ENCODE data around the gene ORC3. TPM values are rescaled to one million over a fixed set of nuclear protein-coding genes. Genes with fewer than 3 reads are reported as not detected.

The ORC3 gene
- total and polyA plus RNA-seq, 10 of the 15 experiments (the other 5 are each of a cell fraction or from before 2014, with no cell fraction given): 27.2 to 76.3 (median 54.6) TPM

DNA sequence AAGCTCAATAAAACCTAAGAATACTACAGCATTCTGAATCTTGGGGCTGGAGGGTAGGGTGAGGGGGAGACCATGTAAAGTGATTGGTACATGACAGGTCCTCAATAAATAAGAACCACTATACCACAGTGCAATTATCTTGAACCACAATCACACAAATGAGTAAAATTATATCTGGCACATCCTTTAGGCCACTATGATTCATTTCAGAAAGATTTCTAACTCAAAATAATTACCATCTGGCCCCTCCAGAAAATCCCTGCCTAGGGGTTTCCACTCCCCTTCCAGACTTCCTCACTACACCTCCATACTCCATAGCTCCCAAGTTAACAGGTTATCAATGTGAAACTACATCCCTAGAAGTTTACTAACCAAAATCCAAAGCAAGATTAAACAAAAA is 92.4 kb downstream of the ORC3 start (continued):
- TF ChIP-seq SREBF1 (IDR thresholded peaks at IDR 0.05; ENCODE audit: low read length): no peak
- no peak for TF ChIP-seq POLR2A (IDR thresholded peaks at IDR 0.05; ENCODE audit: low read depth, low read length)
- TF ChIP-seq, protein P1, sequence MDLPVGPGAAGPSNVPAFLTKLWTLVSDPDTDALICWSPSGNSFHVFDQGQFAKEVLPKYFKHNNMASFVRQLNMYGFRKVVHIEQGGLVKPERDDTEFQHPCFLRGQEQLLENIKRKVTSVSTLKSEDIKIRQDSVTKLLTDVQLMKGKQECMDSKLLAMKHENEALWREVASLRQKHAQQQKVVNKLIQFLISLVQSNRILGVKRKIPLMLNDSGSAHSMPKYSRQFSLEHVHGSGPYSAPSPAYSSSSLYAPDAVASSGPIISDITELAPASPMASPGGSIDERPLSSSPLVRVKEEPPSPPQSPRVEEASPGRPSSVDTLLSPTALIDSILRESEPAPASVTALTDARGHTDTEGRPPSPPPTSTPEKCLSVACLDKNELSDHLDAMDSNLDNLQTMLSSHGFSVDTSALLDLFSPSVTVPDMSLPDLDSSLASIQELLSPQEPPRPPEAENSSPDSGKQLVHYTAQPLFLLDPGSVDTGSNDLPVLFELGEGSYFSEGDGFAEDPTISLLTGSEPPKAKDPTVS (IDR thresholded peaks at IDR 0.05; ENCODE audit: low read depth, low read length): no peak
- TF ChIP-seq, protein P2, sequence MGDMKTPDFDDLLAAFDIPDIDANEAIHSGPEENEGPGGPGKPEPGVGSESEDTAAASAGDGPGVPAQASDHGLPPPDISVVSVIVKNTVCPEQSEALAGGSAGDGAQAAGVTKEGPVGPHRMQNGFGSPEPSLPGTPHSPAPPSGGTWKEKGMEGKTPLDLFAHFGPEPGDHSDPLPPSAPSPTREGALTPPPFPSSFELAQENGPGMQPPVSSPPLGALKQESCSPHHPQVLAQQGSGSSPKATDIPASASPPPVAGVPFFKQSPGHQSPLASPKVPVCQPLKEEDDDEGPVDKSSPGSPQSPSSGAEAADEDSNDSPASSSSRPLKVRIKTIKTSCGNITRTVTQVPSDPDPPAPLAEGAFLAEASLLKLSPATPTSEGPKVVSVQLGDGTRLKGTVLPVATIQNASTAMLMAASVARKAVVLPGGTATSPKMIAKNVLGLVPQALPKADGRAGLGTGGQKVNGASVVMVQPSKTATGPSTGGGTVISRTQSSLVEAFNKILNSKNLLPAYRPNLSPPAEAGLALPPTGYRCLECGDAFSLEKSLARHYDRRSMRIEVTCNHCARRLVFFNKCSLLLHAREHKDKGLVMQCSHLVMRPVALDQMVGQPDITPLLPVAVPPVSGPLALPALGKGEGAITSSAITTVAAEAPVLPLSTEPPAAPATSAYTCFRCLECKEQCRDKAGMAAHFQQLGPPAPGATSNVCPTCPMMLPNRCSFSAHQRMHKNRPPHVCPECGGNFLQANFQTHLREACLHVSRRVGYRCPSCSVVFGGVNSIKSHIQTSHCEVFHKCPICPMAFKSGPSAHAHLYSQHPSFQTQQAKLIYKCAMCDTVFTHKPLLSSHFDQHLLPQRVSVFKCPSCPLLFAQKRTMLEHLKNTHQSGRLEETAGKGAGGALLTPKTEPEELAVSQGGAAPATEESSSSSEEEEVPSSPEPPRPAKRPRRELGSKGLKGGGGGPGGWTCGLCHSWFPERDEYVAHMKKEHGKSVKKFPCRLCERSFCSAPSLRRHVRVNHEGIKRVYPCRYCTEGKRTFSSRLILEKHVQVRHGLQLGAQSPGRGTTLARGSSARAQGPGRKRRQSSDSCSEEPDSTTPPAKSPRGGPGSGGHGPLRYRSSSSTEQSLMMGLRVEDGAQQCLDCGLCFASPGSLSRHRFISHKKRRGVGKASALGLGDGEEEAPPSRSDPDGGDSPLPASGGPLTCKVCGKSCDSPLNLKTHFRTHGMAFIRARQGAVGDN (IDR thresholded peaks at IDR 0.05): no peak
- no peak for TF ChIP-seq ZBTB4 (CRISPR knock-in tag; IDR thresholded peaks at IDR 0.05)
- TF ChIP-seq CHD4 (IDR thresholded peaks at IDR 0.05): no peak
- TF ChIP-seq, protein P3, sequence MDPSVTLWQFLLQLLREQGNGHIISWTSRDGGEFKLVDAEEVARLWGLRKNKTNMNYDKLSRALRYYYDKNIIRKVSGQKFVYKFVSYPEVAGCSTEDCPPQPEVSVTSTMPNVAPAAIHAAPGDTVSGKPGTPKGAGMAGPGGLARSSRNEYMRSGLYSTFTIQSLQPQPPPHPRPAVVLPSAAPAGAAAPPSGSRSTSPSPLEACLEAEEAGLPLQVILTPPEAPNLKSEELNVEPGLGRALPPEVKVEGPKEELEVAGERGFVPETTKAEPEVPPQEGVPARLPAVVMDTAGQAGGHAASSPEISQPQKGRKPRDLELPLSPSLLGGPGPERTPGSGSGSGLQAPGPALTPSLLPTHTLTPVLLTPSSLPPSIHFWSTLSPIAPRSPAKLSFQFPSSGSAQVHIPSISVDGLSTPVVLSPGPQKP (IDR thresholded peaks at IDR 0.05; ENCODE audit: low read depth, low read length): no peak
- TF ChIP-seq FOXK2 (IDR thresholded peaks at IDR 0.05): no peak
- TF ChIP-seq NFXL1 (IDR thresholded peaks at IDR 0.05; ENCODE audit: borderline replicate concordance): no peak
- TF ChIP-seq IRF3 (IDR thresholded peaks at IDR 0.05): no peak
- no peak for TF ChIP-seq SUZ12 (IDR thresholded peaks at IDR 0.05; ENCODE audit: unreplicated experiment)
- TF ChIP-seq FOXM1 (IDR thresholded peaks at IDR 0.05; ENCODE audit: low read depth, low read length): peak; percentile 82
- 0 out of 2 replicates have a peak, but pooled peaks have one; percentile 30 for TF ChIP-seq ZBED1 (IDR thresholded peaks at IDR 0.05; ENCODE audit: borderline replicate concordance)
- peak; percentile 88; the same call in 1 of the 2 replicates for TF ChIP-seq NFIC (IDR thresholded peaks at IDR 0.05; ENCODE audit: low read depth, low read length)
- TF ChIP-seq, protein P4, sequence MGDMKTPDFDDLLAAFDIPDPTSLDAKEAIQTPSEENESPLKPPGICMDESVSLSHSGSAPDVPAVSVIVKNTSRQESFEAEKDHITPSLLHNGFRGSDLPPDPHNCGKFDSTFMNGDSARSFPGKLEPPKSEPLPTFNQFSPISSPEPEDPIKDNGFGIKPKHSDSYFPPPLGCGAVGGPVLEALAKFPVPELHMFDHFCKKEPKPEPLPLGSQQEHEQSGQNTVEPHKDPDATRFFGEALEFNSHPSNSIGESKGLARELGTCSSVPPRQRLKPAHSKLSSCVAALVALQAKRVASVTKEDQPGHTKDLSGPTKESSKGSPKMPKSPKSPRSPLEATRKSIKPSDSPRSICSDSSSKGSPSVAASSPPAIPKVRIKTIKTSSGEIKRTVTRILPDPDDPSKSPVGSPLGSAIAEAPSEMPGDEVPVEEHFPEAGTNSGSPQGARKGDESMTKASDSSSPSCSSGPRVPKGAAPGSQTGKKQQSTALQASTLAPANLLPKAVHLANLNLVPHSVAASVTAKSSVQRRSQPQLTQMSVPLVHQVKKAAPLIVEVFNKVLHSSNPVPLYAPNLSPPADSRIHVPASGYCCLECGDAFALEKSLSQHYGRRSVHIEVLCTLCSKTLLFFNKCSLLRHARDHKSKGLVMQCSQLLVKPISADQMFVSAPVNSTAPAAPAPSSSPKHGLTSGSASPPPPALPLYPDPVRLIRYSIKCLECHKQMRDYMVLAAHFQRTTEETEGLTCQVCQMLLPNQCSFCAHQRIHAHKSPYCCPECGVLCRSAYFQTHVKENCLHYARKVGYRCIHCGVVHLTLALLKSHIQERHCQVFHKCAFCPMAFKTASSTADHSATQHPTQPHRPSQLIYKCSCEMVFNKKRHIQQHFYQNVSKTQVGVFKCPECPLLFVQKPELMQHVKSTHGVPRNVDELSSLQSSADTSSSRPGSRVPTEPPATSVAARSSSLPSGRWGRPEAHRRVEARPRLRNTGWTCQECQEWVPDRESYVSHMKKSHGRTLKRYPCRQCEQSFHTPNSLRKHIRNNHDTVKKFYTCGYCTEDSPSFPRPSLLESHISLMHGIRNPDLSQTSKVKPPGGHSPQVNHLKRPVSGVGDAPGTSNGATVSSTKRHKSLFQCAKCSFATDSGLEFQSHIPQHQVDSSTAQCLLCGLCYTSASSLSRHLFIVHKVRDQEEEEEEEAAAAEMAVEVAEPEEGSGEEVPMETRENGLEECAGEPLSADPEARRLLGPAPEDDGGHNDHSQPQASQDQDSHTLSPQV (IDR thresholded peaks at IDR 0.05): no peak
- TF ChIP-seq ZNF24 (IDR thresholded peaks at IDR 0.05): 0 out of 2 replicates have a peak, but pooled peaks have one; percentile 34
